ENCODE results near the gene RASAL1.

- TF ChIP-seq CTCF (IDR thresholded peaks at IDR 0.05) (no peak), POLR2AphosphoS5 (IDR thresholded peaks at IDR 0.05; ENCODE audit: insufficient read depth in 1 of 2, low read depth in 1 of 2) (no peak), POLR2A (IDR thresholded peaks at IDR 0.05) (no peak)
Measured at GRCh38 chr12:113096675-113097461, 38.7 kb downstream of the RASAL1 start.
